HL-60/S4 treated with phorbol 12-myristate 13-acetate at 8.2 ng/mL for 4 days and 3 days (cell line): Measurements from ENCODE around the gene FREM1.

Source experiments
- in situ Hi-C: fragments of 300-500 bp; cut with MboI; formaldehyde crosslinking; loops from 2 replicates; pipeline ENCODE4 v1.15.0; 2022; ENCODE audit warnings: low sequenced_read_pairs

The FREM1 gene

GRCh38 chr9:14713187-14713767 lies 197.0 kb downstream of the FREM1 start:
- in situ Hi-C loops = no loop called here

GRCh38 chr9:14710804-14711203 lies 199.4 kb downstream of the FREM1 start:
- in situ Hi-C loops = no loop called here

- in situ Hi-C loops = no loop called here
These were observed 203.6 kb downstream of the FREM1 start for GRCh38 chr9:14706530-14707140.

GRCh38 chr9:14705079-14705478 lies 205.1 kb downstream of the FREM1 start:
- in situ Hi-C loops = no loop called here

GRCh38 chr9:14704281-14704680 lies 205.9 kb downstream of the FREM1 start:
- in situ Hi-C loops = no loop called here

GRCh38 chr9:14702200-14702720 lies 208.0 kb downstream of the FREM1 start:
- in situ Hi-C loops = no loop called here

GRCh38 chr9:14693251-14693861 lies 216.9 kb downstream of the FREM1 start, which contains the start of gene ZDHHC21:
Gene ZDHHC21, minus strand, starts transcription at chr9:14693432. Its CDS starts 19,092 bp downstream, at chr9:14674340.
- in situ Hi-C loops = no loop called here

- in situ Hi-C loops = no loop called here
These were observed 217.6 kb downstream of the FREM1 start for GRCh38 chr9:14692470-14693250.

- in situ Hi-C loops = no loop called here
These were observed 219.1 kb downstream of the FREM1 start for GRCh38 chr9:14690948-14691730.

GRCh38 chr9:14687042-14687719 lies 223.0 kb downstream of the FREM1 start:
- in situ Hi-C loops = no loop called here

GRCh38 chr9:14686168-14686567 lies 224.1 kb downstream of the FREM1 start:
- in situ Hi-C loops = no loop called here
